ENCODE data around the gene GRM1.

DNA sequence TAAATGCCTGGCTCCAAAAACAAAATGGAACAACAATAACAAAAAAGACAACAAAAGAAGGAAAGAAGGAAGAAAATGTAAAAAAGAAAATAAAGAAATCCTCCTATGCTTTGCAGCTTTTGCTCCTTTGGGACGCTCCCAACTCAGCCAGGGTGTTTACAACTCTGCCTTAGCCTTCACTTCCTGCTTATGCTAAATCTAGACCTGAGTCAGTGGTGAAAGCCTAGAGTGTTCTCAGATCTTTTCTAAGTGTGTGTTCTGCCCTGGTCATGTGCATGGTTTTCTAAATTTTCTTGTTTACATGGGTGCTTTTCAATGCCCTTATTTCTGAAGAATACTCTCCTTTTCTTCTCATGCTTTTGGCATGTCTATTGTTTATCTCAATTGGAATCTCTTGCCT, 19.5 kb upstream of the GRM1 start:
- TF ChIP-seq, protein P1, sequence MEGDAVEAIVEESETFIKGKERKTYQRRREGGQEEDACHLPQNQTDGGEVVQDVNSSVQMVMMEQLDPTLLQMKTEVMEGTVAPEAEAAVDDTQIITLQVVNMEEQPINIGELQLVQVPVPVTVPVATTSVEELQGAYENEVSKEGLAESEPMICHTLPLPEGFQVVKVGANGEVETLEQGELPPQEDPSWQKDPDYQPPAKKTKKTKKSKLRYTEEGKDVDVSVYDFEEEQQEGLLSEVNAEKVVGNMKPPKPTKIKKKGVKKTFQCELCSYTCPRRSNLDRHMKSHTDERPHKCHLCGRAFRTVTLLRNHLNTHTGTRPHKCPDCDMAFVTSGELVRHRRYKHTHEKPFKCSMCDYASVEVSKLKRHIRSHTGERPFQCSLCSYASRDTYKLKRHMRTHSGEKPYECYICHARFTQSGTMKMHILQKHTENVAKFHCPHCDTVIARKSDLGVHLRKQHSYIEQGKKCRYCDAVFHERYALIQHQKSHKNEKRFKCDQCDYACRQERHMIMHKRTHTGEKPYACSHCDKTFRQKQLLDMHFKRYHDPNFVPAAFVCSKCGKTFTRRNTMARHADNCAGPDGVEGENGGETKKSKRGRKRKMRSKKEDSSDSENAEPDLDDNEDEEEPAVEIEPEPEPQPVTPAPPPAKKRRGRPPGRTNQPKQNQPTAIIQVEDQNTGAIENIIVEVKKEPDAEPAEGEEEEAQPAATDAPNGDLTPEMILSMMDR (IDR thresholded peaks at IDR 0.05), result no peak
- no peak for TF ChIP-seq POLR2A (IDR thresholded peaks at IDR 0.05)
